Caco-2 (cell line): ENCODE measurements around the gene NFKBIE. TPM values are rescaled to one million over a fixed set of nuclear protein-coding genes. Genes with fewer than 3 reads are reported as not detected.

Source experiments
- BruUV-seq: library from RNA; stranded (reverse); fragments of 400-500 nt; replicated peaks from 2 replicates; lab custom pipeline; 2021; lab: Mats Ljungman, UMichigan
- CTCF ChIA-PET: fragments of 300-600 bp; sonication (Branson Sonifier 250); formaldehyde crosslinking; loops from one replicate; lab custom pipeline; 2022; ENCODE audit warnings: antibody characterized with exemption; lab: Charles Lee
- POLR2A ChIA-PET: fragments of 300-600 bp; sonication (Branson Sonifier 250); formaldehyde crosslinking; loops from one replicate; lab custom pipeline; 2022; ENCODE audit warnings: antibody characterized with exemption; lab: Charles Lee
- DNase-seq, 2 experiments: peaks; one replicate each; pipeline versions ENCODE4 v3.0.0 to v3.0.0-alpha.2; 2020 to 2022
- H3K27me3 ChIP-seq: replicated peaks from 2 replicates; pipeline ENCODE4 v1.6.0; 2011; ENCODE audit warnings: low read length; ENCODE audit not compliant: control insufficient read depth, insufficient read depth
- H3K36me3 ChIP-seq: 2 replicates; pipeline ENCODE4 v1.5.1; 2011; ENCODE audit warnings: low read length; ENCODE audit not compliant: control insufficient read depth, insufficient read depth
- H3K4me1 ChIP-seq: fragments of 250-450 bp; sonication (Bioruptor Pico); 2 replicates; pipeline ENCODE4 v1.5.1; 2020; ENCODE audit warnings: mild to moderate bottlenecking
- H3K4me3 ChIP-seq: 2 replicates; pipeline ENCODE4 v1.5.1; 2011; ENCODE audit warnings: low read depth, mild to moderate bottlenecking, control low read depth, low read length
- H3K9me3 ChIP-seq: fragments of 250-450 bp; sonication (Bioruptor Pico); 2 replicates; pipeline ENCODE4 v1.5.1; 2020; ENCODE audit warnings: mild to moderate bottlenecking, moderate library complexity
- H3K27ac Mint-ChIP-seq: one replicate; pipeline ENCODE4 v1.8.0; 2022; ENCODE audit warnings: mixed read lengths; ENCODE audit not compliant: unreplicated experiment
- H3K27me3 Mint-ChIP-seq: one replicate; pipeline ENCODE4 v1.8.0; 2022; ENCODE audit warnings: mixed read lengths; ENCODE audit not compliant: insufficient read depth, unreplicated experiment
- H3K36me3 Mint-ChIP-seq: one replicate; pipeline ENCODE4 v1.8.0; 2022; ENCODE audit warnings: mild to moderate bottlenecking, mixed read lengths; ENCODE audit not compliant: insufficient read depth, unreplicated experiment
- H3K4me1 Mint-ChIP-seq: one replicate; pipeline ENCODE4 v1.8.0; 2022; ENCODE audit warnings: low read depth, mixed read lengths; ENCODE audit not compliant: unreplicated experiment
- H3K4me3 Mint-ChIP-seq: one replicate; pipeline ENCODE4 v1.8.0; 2022; ENCODE audit warnings: mild to moderate bottlenecking, moderate library complexity, mixed read lengths; ENCODE audit not compliant: unreplicated experiment
- H3K9me3 Mint-ChIP-seq: one replicate; pipeline ENCODE4 v1.8.0; 2022; ENCODE audit warnings: mixed read lengths; ENCODE audit not compliant: unreplicated experiment
- CTCF ChIP-seq, 2 experiments: fragments of 200-600 bp in 1 of 2; IDR thresholded peaks; 1 replicate in 1 of 2; 2 replicates in 1 of 2; pipeline versions ENCODE4 v1.5.1 to v1.8.0; 2011 to 2022; ENCODE audit warnings: antibody characterized with exemption in 1 of 2, control low read depth in 1 of 2, inconsistent platforms in 1 of 2, low read depth in 1 of 2, low read length in 1 of 2, mild to moderate bottlenecking in 1 of 2, moderate library complexity in 1 of 2; ENCODE audit not compliant: insufficient read depth in 1 of 2, severe bottlenecking in 1 of 2, unreplicated experiment in 1 of 2
- intact Hi-C: fragments of 100-400 bp; cut with micrococcal nuclease; formaldehyde crosslinking; loops from one replicate; pipeline ENCODE4 v1.10.0; 2022; ENCODE audit not compliant: unreplicated experiment
- total RNA-seq: library from RNA; stranded (reverse); gene quantifications from 2 replicates; pipeline ENCODE4 v1.2.3, GENCODE V29; 2022

Gene NFKBIE
- total RNA-seq, 1 experiment from 2014 or later: 8.4 TPM

DNA sequence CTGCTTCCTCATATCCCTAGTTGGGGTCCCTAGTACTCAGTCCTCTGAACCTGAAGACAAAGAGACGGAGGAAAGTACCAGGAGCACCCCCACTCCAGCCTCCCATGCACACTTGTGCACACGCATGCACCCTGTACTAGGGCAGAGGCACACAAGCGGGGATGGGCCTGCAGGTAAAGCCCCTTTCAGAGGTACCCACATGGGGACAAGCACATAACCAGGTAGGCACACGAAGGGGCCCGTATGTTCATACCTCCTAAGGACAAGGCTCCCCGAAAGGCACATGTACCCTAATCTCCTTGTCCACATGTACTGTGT lies 6.0 kb upstream of the NFKBIE start:
- H3K4me1 Mint-ChIP-seq: no peaks in the 10 kb centered on the region
- TF ChIP-seq CTCF (IDR thresholded peaks at IDR 0.05; ENCODE audit: insufficient read depth in 1 of 2, low read depth in 1 of 2, low read length in 1 of 2, severe bottlenecking in 1 of 2, unreplicated experiment in 1 of 2): no peak
- intact Hi-C loops: no loop called here
- no peak overlapping the region for H3K27ac Mint-ChIP-seq
- H3K9me3 Mint-ChIP-seq: no peaks in the 10 kb centered on the region
- no peaks in the 10 kb centered on the region for H3K9me3 ChIP-seq
- DNase-seq: no peak
- H3K36me3 Mint-ChIP-seq: no peaks in the 10 kb centered on the region
- no peak overlapping the region for H3K4me3 ChIP-seq
- H3K4me1 ChIP-seq: peaks cover 6% of the 10 kb centered on the region; the same call in 1 of the 2 replicates
- CTCF ChIA-PET: interaction anchor here (0.7 to 1.2 kb wide), 2 partner anchors 41 to 1164 kb away, joined by 4 read pairs; no protein-coding TSS in a partner anchor
- peaks cover 6% of the 10 kb centered on the region for H3K27me3 ChIP-seq
- H3K36me3 ChIP-seq: no peaks in the 10 kb centered on the region
- peaks cover 18% of the 10 kb centered on the region for H3K27me3 Mint-ChIP-seq
- peak overlapping the region; percentile 13 for H3K4me3 Mint-ChIP-seq
- no TSS peak for BruUV-seq
- POLR2A ChIA-PET: no interaction called here

DNA sequence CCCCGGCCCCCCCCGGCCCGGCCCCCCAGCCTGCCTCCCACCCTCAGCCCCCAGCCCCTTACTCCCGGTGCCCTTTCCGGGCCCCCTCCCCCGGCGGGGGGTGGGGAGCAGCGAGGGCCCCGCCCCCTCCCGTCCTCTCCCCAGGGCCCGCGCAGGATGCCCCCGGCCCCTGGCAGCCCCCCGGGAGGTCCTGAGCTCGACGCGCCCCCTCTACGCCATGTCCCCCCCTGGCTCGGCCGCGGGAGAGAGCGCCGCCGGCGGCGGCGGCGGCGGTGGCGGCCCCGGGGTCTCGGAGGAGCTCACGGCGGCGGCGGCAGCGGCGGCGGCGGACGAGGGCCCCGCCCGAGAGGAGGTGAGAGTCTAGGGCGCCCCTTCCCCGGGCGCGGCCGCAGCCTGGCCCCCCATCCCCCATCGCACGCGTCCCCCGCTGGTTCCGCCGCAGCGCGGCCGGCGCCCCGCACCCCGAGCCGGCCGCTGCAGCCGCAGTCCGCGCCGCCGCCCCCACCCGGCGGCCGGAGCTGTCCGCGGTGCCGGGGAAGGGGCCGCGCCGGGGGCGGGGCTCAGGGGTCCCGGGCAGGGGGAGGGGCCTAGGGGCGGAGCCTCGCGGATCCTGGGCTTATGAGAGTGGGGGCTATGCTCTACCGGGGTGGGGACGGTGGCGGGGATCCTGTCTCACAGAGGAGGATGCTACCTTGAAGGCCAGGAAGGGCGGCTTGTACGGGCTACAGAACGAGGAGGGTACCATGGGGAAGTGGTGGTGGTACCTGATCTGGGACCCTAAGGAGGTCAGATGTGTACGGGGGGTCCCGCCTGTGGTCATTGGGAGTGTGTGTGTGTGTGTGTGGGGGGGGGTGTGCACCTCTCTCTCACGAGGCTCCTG lies 5.4 kb upstream of the NFKBIE start:
- H3K9me3 Mint-ChIP-seq: no peaks in the 10 kb centered on the region
- BruUV-seq: no TSS peak
- no peak overlapping the region for H3K27ac Mint-ChIP-seq
- H3K36me3 Mint-ChIP-seq: peaks cover 2% of the 10 kb centered on the region
- intact Hi-C loops: no loop called here
- H3K4me1 Mint-ChIP-seq: no peaks in the 10 kb centered on the region
- Histone ChIP-seq H3K27me3 (peaks cover 6% of the 10 kb centered on the region), H3K9me3 (no peaks in the 10 kb centered on the region), H3K4me3 (peak overlapping the region; percentile 41), H3K4me1 (peaks cover 6% of the 10 kb centered on the region; the same call in 1 of the 2 replicates), H3K36me3 (no peaks in the 10 kb centered on the region)
- CTCF ChIA-PET: interaction anchor here (1.0 to 3.2 kb wide), 4 partner anchors 15 to 65 kb away, joined by 3 to 18 read pairs (median 4); partner anchors contain the start of genes AARS2 and SLC35B2
- POLR2A ChIA-PET: interaction anchor here (0.6 kb wide), 1 partner anchor 51 kb away, joined by 3 read pairs; no protein-coding TSS in a partner anchor
- peak in 1 of 2 experiments; percentile 47 for DNase-seq
- peaks cover 18% of the 10 kb centered on the region for H3K27me3 Mint-ChIP-seq
- TF ChIP-seq CTCF (IDR thresholded peaks at IDR 0.05; ENCODE audit: insufficient read depth in 1 of 2, low read depth in 1 of 2, low read length in 1 of 2, severe bottlenecking in 1 of 2, unreplicated experiment in 1 of 2): no peak
- H3K4me3 Mint-ChIP-seq: peak overlapping the region; percentile 71

GRCh38 chr6:44269921-44270525 lies 4.7 kb upstream of the NFKBIE start, which contains the start of gene TMEM151B:
Gene TMEM151B, plus strand, starts transcription at chr6:44270450. Its CDS starts 293 bp downstream, at chr6:44270743.
- Histone ChIP-seq H3K4me3 (peak within 1 kb of the TSS; percentile 41), H3K9me3 (no peaks in the 10 kb centered on the region), H3K36me3 (no peaks in the 10 kb centered on the region), H3K27me3 (peaks cover 6% of the 10 kb centered on the region), H3K4me1 (peaks cover 6% of the 10 kb centered on the region; the same call in 1 of the 2 replicates)
- intact Hi-C loops: no loop called here
- no TSS peak for BruUV-seq
- CTCF ChIA-PET: interaction anchor here (1.0 to 3.7 kb wide), 5 partner anchors 14 to 69 kb away, joined by 3 to 23 read pairs (median 5); partner anchors contain the start of genes AARS2 and SLC35B2
- no peak for TF ChIP-seq CTCF (IDR thresholded peaks at IDR 0.05; ENCODE audit: insufficient read depth in 1 of 2, low read depth in 1 of 2, low read length in 1 of 2, severe bottlenecking in 1 of 2, unreplicated experiment in 1 of 2)
- peaks cover 9% of the 10 kb centered on the region for H3K36me3 Mint-ChIP-seq
- no peak for DNase-seq
- H3K27ac Mint-ChIP-seq: no peak within 1 kb of the TSS
- POLR2A ChIA-PET: no interaction called here
- H3K4me3 Mint-ChIP-seq: peak within 1 kb of the TSS; percentile 71
- no peaks in the 10 kb centered on the region for H3K9me3 Mint-ChIP-seq
- no peaks in the 10 kb centered on the region for H3K4me1 Mint-ChIP-seq
- H3K27me3 Mint-ChIP-seq: peaks cover 18% of the 10 kb centered on the region
